ENCODE data around the gene DEXI.
"Not testable (repeated sequence)": the region's sequence is repeated elsewhere in the genome, so short reads cannot be mapped to it uniquely, and the experiment has no call there.

DEXI gene

GRCh38 chr16:10941935-10942351 is 325 bp downstream of the DEXI start:
- H3K27ac Mint-ChIP-seq; H3K9me3 Mint-ChIP-seq; H3K27me3 Mint-ChIP-seq (ENCODE audit: low read depth); DNase-seq (ENCODE audit: low spot score): not testable (repeated sequence)
- Mint-ChIP-seq H3K36me3 (ENCODE audit: low read depth) (peaks cover 12% of the 10 kb centered on the region), H3K4me3 (peak overlapping the region; percentile 91), H3K4me1 (ENCODE audit: low read depth) (peaks cover 64% of the 10 kb centered on the region)

- peak overlapping the region; percentile 91 for H3K4me3 Mint-ChIP-seq
- peaks cover 14% of the 10 kb centered on the region for H3K36me3 Mint-ChIP-seq (ENCODE audit: low read depth)
- peak overlapping the region; percentile 68 for H3K27ac Mint-ChIP-seq
- H3K4me1 Mint-ChIP-seq (ENCODE audit: low read depth), result peaks cover 69% of the 10 kb centered on the region
- H3K9me3 Mint-ChIP-seq, result no peaks in the 10 kb centered on the region
- H3K27me3 Mint-ChIP-seq (ENCODE audit: low read depth), result no peaks in the 10 kb centered on the region
- DNase-seq (ENCODE audit: low spot score), result no peak
Observed at GRCh38 chr16:10941127-10941933, 938 bp downstream of the DEXI start.

- H3K27ac Mint-ChIP-seq, result no peak overlapping the region
- no peaks in the 10 kb centered on the region for H3K27me3 Mint-ChIP-seq (ENCODE audit: low read depth)
- peaks cover 62% of the 10 kb centered on the region for H3K4me1 Mint-ChIP-seq (ENCODE audit: low read depth)
- H3K4me3 Mint-ChIP-seq, result peak overlapping the region; percentile 91
- DNase-seq (ENCODE audit: low spot score), result no peak
- peaks cover 22% of the 10 kb centered on the region for H3K36me3 Mint-ChIP-seq (ENCODE audit: low read depth)
- H3K9me3 Mint-ChIP-seq, result no peaks in the 10 kb centered on the region
Observed at GRCh38 chr16:10940501-10941079, 1.7 kb downstream of the DEXI start.

GRCh38 chr16:10939649-10940234 is 2.5 kb downstream of the DEXI start:
- Mint-ChIP-seq H3K4me1 (ENCODE audit: low read depth) (peaks cover 65% of the 10 kb centered on the region), H3K36me3 (ENCODE audit: low read depth) (peaks cover 26% of the 10 kb centered on the region), H3K9me3 (no peaks in the 10 kb centered on the region), H3K27me3 (ENCODE audit: low read depth) (no peaks in the 10 kb centered on the region), H3K4me3 (peak overlapping the region; percentile 91), H3K27ac (peak overlapping the region; percentile 12)
- DNase-seq (ENCODE audit: low spot score), result no peak

- Mint-ChIP-seq H3K4me1 (ENCODE audit: low read depth) (peaks cover 63% of the 10 kb centered on the region), H3K27ac (peak overlapping the region; percentile 13), H3K27me3 (ENCODE audit: low read depth) (no peaks in the 10 kb centered on the region), H3K4me3 (peak overlapping the region; percentile 91), H3K9me3 (no peaks in the 10 kb centered on the region), H3K36me3 (ENCODE audit: low read depth) (peaks cover 26% of the 10 kb centered on the region)
- no peak for DNase-seq (ENCODE audit: low spot score)
Observed at GRCh38 chr16:10938796-10939648, 3.2 kb downstream of the DEXI start.

- H3K4me3 Mint-ChIP-seq, result peak overlapping the region; percentile 91
- H3K4me1 Mint-ChIP-seq (ENCODE audit: low read depth), result peaks cover 60% of the 10 kb centered on the region
- DNase-seq (ENCODE audit: low spot score), result peak; percentile 53
- H3K36me3 Mint-ChIP-seq (ENCODE audit: low read depth), result peaks cover 26% of the 10 kb centered on the region
- no peaks in the 10 kb centered on the region for H3K9me3 Mint-ChIP-seq
- no peaks in the 10 kb centered on the region for H3K27me3 Mint-ChIP-seq (ENCODE audit: low read depth)
- peak overlapping the region; percentile 43 for H3K27ac Mint-ChIP-seq
Observed at GRCh38 chr16:10938321-10938720, 3.9 kb downstream of the DEXI start.

GRCh38 chr16:10937068-10937859 is 5.0 kb downstream of the DEXI start:
- H3K9me3 Mint-ChIP-seq, result no peaks in the 10 kb centered on the region
- no peaks in the 10 kb centered on the region for H3K27me3 Mint-ChIP-seq (ENCODE audit: low read depth)
- H3K4me3 Mint-ChIP-seq, result peak overlapping the region; percentile 91
- H3K4me1 Mint-ChIP-seq (ENCODE audit: low read depth), result peaks cover 58% of the 10 kb centered on the region
- peaks cover 30% of the 10 kb centered on the region for H3K36me3 Mint-ChIP-seq (ENCODE audit: low read depth)
- no peak for DNase-seq (ENCODE audit: low spot score)
- H3K27ac Mint-ChIP-seq, result peak overlapping the region; percentile 43

GRCh38 chr16:10936272-10936984 is 5.8 kb downstream of the DEXI start:
- Mint-ChIP-seq H3K27me3 (ENCODE audit: low read depth) (no peaks in the 10 kb centered on the region), H3K9me3 (no peaks in the 10 kb centered on the region), H3K4me1 (ENCODE audit: low read depth) (peaks cover 56% of the 10 kb centered on the region), H3K4me3 (no peak overlapping the region), H3K36me3 (ENCODE audit: low read depth) (peaks cover 30% of the 10 kb centered on the region), H3K27ac (no peak overlapping the region)
- no peak for DNase-seq (ENCODE audit: low spot score)

- H3K27ac Mint-ChIP-seq, result no peak overlapping the region
- H3K27me3 Mint-ChIP-seq (ENCODE audit: low read depth), result no peaks in the 10 kb centered on the region
- H3K36me3 Mint-ChIP-seq (ENCODE audit: low read depth), result peaks cover 35% of the 10 kb centered on the region
- H3K4me1 Mint-ChIP-seq (ENCODE audit: low read depth), result peaks cover 48% of the 10 kb centered on the region
- no peaks in the 10 kb centered on the region for H3K9me3 Mint-ChIP-seq
- DNase-seq (ENCODE audit: low spot score), result no peak
- no peak overlapping the region for H3K4me3 Mint-ChIP-seq
Observed at GRCh38 chr16:10935226-10935915, 6.9 kb downstream of the DEXI start.

GRCh38 chr16:10934325-10935107 is 7.8 kb downstream of the DEXI start:
- Mint-ChIP-seq H3K9me3 (no peaks in the 10 kb centered on the region), H3K27me3 (ENCODE audit: low read depth) (no peaks in the 10 kb centered on the region), H3K36me3 (ENCODE audit: low read depth) (peaks cover 36% of the 10 kb centered on the region), H3K27ac (no peak overlapping the region), H3K4me3 (no peak overlapping the region), H3K4me1 (ENCODE audit: low read depth) (peaks cover 41% of the 10 kb centered on the region)
- DNase-seq (ENCODE audit: low spot score), result no peak

GRCh38 chr16:10933865-10934264 is 8.4 kb downstream of the DEXI start:
- Mint-ChIP-seq H3K27me3 (ENCODE audit: low read depth) (no peaks in the 10 kb centered on the region), H3K27ac (no peak overlapping the region), H3K4me3 (no peak overlapping the region), H3K9me3 (no peaks in the 10 kb centered on the region), H3K4me1 (ENCODE audit: low read depth) (peaks cover 34% of the 10 kb centered on the region), H3K36me3 (ENCODE audit: low read depth) (peaks cover 34% of the 10 kb centered on the region)
- DNase-seq (ENCODE audit: low spot score), result no peak

Measured in T-helper 2 cell treated with Interferon-gamma antibody and Interleukin-4, amounts not matched to agents 5 μg/mL and 100 μg/mL, for 36 hours (primary cell).